ENCODE data around the gene IGFBP6.

IGFBP6 gene, protein sequence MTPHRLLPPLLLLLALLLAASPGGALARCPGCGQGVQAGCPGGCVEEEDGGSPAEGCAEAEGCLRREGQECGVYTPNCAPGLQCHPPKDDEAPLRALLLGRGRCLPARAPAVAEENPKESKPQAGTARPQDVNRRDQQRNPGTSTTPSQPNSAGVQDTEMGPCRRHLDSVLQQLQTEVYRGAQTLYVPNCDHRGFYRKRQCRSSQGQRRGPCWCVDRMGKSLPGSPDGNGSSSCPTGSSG

DNA sequence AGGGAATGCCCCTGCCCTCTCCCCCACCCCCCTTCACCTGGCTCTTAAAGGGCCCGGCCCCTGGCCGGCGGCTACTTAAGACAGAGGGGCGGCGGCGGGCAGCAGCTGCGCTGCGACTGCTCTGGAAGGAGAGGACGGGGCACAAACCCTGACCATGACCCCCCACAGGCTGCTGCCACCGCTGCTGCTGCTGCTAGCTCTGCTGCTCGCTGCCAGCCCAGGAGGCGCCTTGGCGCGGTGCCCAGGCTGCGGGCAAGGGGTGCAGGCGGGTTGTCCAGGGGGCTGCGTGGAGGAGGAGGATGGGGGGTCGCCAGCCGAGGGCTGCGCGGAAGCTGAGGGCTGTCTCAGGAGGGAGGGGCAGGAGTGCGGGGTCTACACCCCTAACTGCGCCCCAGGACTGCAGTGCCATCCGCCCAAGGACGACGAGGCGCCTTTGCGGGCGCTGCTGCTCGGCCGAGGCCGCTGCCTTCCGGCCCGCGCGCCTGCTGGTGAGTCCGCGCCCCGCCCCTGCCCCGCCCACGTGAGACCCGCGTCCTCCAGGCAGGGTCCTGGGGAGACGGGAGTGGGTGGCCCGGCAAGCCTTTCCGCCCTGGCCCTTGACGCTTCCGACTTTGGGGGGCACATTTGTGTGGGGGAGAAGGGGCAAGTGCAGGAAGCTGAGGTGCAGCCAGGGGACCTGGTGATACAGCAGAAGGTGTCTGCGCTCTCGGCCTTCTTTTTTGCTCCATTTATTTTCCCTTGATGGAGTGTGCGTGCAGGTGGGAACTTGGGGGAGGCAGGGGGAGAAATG lies at the start of gene IGFBP6:
Gene IGFBP6, plus strand, starts transcription at position 104 of the 790 bp plus-strand sequence. Its CDS starts 51 bp downstream, at position 155.
- peak; percentile 33 for DNase-seq (ENCODE audit: low spot score)

DNA sequence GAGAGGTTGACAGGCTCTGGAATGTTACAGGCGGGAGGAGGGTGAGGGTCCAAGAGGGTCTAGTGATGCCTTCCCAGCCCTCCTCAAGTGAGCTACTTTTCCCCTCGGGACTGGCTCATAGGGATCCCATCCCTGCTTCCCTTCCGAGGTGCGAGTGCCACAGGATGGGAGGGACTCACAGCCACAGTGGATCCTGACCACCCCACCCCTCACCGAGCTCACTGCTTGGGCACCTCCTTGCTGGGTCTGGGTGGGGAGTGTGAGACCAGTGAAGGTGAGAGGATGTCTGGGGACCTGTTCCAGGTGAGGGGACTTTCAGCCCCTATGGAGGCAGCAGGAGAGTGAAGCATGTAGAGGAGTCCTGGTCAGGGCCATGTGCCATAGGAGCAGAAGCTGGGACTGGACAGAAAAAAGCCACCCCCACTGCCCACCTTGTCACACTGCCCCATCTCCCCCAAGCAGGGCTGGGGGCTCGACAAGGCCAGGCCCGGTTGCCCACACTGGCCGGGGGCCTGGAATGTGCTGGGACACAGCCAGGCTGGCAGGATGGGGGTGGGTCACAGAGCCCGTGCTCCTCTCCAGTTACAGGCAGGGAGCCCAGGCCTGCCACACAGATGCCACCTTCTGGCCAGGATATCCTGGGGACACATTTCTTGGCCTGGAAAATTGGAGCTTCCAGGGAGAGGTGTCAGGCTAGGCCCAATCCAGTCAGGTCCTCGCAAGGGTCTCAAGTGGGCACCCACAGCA lies 49.3 kb upstream of the IGFBP6 start:
- DNase-seq (ENCODE audit: low spot score) = no peak

DNA sequence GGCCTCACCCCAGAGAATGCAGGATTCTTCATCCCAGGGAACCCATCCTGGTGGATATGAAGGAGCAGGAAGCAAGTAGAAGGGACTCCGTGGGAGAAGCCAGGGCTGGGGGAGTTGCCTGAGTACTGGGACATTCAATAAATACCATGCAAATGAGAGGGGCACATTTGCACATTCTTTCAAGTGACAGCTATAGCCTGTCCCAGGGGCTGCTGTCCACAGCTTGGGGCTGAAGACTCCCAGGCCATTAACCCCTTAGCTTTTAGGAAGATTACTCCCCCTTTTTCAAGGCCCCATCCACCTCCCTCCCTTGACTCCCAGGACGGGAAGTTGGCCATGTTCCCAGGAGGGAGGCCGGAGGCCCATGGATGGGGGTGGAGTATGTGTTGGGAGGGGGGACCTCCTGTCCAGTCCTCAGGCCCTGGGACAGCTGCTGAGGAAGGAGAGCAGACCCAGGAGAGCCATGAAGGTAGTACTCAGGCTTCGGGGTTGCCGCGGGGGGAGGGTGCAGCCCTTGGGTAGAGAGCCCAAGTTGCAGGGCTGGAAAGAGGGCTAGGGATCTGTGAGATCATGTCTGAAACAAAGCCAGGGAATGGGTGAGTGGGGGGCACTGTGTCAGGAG lies 48.6 kb upstream of the IGFBP6 start:
- DNase-seq (ENCODE audit: low spot score) = no peak

DNA sequence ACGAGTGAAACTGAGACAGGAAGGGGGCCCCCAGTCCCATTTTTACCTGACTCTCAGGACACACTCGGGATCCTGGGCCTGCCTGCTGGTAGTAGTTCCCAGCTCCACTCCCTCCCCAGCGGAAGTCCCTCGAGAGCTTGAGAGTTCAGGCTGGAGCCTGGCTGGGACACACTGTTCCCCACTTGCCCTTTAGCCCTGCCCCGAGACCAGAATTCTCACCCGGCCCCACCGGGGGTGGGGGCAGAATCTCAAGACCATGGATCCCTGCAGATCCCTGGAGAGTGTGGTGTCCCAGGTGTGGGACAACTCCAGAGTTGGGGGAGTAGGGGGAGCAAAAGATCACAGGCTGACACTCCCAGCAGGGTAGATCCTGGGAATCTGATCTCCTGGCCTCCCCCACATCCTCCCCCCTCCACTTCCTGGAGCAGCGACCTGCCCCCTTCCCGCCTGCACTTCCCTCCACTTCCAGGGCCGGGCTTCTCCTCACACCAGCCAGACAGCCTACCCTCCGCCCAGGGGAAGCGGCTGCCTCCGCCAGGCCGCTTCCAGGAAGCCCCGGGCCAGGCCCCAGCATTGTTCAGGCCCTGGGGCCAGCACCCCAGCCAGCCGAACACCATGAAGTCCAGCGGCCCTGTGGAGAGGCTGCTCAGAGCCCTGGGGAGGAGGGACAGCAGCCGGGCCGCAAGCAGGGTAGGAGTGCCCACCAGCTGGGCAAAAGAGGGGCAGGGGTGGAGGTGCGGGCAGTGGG lies 47.7 kb upstream of the IGFBP6 start, which contains the start of gene TNS2:
Gene TNS2, plus strand, starts transcription at position 495 of the 748 bp plus-strand sequence. Its CDS starts 121 bp downstream, at position 616.
- no peak for DNase-seq (ENCODE audit: low spot score)

DNA sequence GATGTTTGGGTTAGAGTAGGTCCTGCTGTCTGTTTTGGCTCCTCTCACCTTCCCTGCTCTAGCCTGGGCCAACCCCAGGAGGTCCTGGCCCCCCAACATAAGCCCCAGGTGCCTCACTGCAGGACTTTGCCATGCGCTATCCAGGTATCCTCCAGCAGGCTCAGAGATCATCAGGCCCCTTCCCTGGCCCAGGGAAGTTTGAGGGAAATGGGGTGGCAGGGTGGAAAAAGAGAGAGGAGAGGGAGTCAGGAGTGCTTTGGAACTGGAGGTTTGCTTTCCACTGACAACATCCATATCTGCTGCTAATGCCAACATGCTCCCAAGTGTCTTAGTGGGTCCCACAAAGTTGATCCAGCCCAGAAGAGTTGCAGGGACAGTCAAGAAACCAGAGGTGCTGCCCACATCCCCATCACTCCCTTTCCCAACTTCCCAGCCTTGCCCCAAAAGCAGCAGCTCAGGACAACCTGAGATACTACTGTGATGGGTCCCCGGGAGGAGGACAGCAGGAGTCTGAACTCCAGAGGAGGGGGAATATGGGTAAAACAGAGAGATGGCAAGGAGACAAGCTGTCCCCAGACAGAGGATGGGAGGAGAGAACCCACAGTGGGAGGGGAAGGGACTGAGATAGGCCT lies 46.9 kb upstream of the IGFBP6 start:
- DNase-seq (ENCODE audit: low spot score) = no peak

DNA sequence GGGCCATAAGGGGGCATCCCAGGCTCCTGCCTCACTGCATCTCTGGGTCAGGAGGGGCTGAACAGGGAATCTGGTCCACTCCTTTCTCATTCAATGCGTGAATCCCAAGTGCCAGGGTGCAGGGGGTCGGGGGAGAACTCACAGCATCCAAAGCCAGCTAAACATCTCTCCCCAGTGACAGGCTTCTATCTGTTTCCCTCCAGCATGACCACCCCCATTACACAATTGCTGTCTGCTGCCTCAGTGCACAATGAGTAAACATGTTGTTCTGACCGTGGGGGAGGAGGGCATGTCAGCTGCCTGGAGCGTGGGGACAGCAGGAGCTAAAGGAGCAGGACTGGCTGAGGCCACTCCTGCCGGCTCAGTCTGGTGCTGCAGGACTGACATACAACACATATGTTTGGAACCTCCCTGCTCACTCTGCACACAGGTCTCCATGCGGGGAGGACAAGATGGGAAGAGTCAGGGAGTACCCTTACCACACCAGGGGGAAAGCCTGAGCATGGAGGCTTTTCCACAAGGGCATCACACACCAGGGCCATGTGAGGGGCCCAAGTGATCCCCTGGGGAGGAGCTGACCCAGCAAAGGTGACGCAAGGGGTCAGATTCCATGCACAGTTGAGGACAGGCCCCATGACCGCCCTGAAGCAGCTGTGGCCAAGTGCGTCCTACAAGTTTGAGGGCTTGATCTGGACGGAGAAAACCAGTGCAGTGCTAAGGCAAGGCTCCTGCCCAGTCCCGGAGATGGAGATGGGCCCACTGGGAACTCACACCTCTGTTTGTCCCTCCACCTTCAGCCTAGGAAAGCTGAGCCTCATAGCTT lies 46.2 kb upstream of the IGFBP6 start:
- no peak for DNase-seq (ENCODE audit: low spot score)

DNA sequence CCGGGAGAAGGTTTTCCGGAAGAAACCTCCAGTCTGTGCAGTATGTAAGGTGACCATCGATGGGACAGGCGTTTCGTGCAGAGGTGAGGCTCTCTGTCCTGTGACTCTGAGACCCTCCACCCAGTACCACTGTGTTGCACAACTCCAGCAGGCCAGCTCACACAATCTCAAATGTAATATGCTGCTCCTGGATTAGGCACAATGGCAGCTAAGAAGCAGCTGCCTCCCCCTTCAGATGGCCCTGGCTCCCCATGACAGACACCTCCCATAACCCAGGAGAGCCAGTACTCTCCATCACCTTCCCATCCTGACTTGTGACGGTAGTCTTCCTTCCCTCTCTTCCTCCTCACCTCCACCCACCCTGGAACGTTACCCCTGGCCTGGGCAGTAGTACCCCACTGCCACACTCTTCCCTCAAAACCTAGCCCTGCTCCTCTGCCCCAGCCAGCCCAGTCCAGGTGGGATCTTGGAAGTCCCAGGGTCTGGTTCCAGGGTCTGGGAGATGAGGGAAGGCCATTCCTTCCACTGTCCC lies 45.5 kb upstream of the IGFBP6 start:
- no peak for DNase-seq (ENCODE audit: low spot score)

DNA sequence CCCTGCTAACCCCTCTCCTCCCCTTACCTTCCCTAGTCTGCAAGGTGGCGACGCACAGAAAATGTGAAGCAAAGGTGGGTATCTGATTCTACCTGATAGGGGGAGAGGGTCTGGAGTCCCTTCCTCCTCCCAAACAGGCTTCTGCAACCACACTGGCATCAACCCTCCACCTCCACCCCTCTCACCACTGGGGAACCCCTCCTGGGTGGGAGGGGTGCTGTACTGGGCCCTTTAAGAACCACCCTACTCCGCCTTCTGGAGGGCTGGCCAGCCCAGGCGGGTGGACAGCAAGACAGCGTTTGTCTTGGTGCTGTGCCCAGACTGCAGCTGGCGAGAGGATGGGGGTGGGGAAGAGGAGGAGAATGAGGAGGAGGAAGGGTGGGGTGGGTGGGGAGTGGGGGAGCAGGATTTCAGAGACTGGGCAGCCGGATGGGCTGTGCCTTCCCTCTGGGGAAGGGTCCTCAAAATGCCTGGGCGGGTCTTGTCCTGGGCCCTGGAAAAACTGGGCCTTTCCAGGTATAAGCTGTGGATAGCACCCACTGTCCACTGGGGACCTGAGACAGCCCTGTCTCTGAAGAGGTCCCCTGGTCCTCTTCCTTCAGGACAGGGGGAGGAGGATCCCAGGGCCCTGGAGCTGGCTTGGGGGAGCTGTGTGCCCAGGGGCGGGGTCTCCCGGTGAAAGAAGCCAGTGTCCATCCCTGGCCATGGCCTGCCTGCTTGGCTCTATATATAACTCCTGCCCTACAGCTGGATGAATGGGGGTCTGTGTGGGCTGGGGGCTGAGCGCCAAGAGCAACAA lies 44.8 kb upstream of the IGFBP6 start:
- no peak for DNase-seq (ENCODE audit: low spot score)

DNA sequence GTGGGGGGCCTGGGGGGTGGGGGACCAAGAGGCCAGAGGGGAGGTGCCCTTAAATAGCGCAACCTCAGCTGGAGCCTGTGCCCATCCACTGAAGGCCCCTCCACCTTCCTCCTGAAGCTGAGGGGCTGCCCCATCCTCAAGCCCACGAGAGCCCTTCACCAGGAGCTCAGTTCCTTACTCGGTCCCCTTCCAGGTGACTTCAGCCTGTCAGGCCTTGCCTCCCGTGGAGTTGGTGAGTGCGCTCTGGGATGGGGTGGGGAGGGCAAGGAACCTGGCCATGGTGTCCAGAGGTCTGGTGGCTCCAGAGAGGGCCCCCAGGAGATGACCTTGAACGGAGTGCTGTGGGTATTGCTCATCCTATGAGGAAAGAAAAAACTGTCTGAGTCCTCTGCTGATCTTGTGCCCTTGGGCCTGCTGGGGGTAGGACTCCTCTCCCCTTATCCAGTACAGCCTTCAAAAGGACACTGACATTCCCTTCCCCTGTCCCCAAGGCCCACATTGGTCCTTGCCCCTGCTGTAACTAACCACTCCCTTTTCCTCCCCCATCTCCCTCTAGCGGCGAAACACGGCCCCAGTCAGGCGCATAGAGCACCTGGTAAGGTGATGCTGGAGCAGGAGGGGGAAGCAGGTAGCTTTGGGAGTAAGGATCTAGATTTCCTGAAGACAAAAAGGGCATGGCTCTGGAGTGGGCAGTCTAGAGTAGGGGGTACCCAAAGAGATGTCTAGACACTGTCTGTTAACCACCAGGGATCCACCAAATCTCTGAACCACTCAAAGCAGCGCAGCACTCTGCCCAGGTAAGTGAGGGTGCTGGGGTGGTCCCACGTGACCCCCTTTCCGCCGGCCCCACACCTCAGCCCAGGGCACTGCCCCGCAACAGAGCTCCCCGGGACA lies 44.0 kb upstream of the IGFBP6 start:
- DNase-seq (ENCODE audit: low spot score) = peak; percentile 64

DNA sequence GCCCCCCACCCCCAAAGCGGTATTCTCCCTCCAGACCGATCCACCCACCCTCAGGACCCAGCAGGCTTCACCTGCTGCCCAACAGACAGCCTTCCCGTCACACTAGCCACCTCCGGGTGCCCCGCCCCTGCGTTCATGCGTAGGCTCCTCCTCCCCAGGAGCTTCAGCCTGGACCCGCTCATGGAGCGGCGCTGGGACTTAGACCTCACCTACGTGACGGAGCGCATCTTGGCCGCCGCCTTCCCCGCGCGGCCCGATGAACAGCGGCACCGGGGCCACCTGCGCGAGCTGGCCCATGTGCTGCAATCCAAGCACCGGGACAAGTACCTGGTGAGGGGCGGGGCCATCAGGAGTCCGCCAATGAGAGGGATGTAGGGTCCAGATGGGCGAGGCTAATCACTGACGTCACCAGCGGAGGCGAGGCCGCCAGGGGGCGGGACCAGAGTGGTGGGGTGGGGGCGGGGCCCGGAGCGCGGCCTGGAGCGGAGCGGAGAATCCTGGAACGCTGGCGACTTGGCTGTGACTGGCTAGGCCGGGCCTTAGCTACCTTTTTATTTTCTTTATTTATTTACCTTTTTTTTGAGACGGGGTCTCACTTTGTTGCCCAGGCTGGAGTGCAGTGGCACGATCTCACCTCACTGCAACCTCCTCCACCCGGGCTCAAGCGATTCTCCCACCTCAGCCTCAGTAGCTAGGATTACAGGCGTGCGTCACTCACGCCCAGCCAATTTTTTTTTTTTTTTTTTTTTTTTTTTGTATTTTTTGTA lies 43.2 kb upstream of the IGFBP6 start:
- DNase-seq (ENCODE audit: low spot score) = peak; percentile 92

DNA sequence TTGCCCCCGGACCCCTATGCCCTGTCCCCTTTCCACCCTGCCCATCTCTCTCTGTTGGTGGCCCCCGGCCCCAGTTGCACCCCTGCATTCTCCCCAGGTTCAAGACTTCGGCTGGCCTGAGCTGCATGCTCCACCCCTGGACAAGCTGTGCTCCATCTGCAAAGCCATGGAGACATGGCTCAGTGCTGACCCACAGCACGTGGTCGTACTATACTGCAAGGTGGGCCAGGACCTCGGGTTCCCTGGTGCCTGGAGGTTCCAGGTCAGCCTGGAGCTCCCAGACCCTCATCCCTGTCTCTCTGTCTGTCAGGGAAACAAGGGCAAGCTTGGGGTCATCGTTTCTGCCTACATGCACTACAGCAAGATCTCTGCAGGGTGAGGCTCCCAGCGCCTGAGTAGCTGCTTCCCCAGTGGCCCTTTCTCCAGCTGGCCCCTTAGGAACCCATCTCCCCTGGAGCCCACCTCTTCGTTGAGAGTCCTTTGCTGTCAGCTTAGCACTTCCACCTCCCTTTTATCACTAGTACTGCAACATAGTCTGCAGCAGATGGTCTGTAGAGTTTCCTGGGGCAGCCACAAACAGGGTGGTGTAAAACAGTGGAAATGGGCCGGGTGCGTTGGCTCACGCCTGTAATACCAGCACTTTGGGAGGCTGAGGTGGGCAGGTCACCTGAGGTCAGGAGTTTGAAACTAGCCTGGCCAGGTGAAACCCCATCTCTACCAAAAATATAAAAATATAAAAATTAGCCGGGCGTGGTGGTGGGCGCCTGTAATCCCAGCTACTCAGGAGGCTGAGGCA lies 41.8 kb upstream of the IGFBP6 start:
- no peak for DNase-seq (ENCODE audit: low spot score)

DNA sequence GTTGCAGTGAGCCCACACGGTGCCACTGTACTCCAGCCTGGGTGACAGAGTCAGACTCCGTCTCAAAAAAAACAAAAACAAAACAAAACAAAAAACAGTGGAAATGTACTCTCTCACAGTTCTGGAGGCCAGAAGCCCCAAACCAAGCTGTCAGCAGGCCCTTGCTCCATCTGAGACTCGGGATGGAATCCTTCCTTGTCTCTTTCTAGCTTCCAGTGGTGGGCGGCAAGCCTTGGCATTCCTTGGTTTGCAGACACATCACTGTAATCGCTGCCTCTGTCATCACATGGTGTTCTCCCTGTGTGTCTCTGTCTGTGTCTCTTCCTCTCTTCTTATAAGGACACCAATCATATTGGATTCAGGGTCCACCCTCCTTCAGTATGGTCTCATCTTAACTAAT lies 41.2 kb upstream of the IGFBP6 start:
- no peak for DNase-seq (ENCODE audit: low spot score)

DNA sequence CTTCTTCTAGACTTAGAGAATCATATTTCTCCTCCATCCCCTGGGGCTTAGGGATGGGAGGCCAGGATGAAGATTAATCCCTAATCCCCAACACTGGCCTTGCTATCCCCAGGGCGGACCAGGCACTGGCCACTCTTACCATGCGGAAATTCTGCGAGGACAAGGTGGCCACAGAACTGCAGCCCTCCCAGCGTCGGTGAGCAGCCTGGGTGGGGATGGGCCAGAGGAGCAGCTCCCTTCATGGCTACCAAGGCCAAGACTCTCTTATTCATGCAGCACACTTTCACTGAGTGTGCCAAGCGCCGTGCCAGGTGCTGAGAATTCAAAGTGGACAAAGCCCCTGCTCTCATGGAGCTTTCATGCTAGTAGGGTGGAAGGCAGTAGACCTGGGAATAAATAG lies 40.6 kb upstream of the IGFBP6 start:
- no peak for DNase-seq (ENCODE audit: low spot score)

DNA sequence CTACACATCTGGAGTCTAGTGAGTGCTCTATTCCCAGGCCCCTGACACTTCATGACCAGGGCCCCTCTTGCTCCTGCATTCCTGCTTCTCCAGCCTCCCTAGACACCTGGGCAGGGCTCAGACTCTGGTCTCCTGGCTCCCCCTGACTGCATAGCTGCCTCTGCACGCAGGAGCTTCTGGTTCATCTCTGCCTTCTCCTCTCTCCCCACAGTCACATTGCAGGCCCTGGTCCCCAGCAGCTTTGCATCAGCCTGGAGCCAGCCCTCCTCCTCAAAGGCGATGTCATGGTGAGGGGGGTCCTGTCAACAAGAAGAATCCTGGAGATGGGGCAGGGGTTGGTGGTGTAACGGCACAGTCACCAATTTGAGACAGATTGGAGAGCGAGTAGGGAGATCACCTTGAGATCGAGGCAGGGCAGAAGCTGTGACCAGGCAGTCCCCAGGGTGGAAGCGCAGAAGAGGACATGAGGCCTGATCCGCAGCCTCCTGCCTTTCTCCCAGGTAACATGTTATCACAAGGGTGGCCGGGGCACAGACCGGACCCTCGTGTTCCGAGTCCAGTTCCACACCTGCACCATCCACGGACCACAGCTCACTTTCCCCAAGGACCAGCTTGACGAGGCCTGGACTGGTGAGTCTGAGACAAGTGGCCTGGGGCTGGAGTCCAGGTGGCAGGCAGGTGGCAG lies 39.5 kb upstream of the IGFBP6 start:
- no peak for DNase-seq (ENCODE audit: low spot score)

DNA sequence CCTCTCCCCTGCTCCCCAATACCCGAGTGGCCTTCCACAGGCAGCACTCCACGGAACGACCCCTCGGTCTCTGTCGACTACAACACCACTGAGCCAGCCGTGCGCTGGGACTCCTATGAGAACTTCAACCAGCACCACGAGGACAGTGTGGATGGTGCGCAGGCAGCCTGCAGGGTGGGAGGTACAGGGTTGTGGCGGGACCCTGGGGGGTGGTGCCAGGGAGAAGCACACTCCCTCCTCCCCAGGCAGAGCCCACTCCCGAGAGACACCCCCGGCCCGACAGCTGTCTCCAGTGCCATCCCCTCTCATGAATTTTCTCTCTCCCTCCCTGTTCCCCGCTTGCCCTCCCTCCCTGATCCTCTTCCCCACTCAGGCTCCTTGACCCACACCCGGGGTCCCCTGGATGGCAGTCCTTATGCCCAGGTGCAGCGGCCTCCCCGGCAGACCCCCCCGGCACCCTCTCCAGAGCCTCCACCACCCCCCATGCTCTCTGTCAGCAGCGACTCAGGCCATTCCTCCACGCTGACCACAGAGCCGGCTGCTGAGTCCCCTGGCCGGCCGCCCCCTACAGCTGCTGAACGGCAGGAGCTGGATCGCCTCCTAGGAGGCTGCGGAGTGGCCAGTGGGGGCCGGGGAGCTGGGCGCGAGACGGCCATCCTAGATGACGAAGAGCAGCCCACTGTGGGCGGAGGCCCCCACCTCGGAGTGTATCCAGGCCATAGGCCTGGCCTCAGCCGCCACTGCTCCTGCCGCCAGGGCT lies 38.6 kb upstream of the IGFBP6 start:
- no peak for DNase-seq (ENCODE audit: low spot score)
